ENCODE results near the gene CISH.

The CISH gene

DNA sequence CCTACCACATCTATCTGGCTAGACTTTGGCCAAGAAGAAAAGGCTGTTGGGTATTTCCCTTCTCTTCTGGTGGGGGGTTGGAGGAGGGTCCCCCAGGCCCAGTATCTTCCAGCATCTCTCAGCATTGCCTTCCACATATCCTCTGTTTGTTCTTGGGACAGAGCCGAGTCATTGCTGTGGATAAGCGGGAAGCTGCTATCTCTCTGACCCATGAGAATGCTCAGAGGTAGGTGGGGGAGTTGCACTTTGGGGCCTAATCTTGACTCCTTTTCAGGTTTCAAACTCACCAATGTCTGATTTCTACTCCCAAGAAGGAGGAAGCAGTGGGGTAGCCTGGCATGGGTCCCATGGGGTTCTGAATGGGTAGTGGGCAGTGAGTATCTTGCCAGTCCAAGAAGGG is 34.2 kb downstream of the CISH start:
- Histone ChIP-seq H4K20me1 (peaks cover 12% of the 10 kb centered on the region), H3K9ac (0 out of 2 replicates have a peak overlapping the region, but pooled peaks have one; percentile 3), H3K4me2 (no peak overlapping the region), H3K4me1 (no peaks in the 10 kb centered on the region), H3K36me3 (peaks cover 99% of the 10 kb centered on the region), H3K4me3 (no peak overlapping the region), H3K27ac (no peak overlapping the region), H3K9me3 (no peaks in the 10 kb centered on the region), H3K27me3 (no peaks in the 10 kb centered on the region)
- no peak for TF ChIP-seq Cebpa-rat (IDR thresholded peaks at IDR 0.05)

GRCh38 chr3:50575372-50575771 is 36.2 kb downstream of the CISH start:
- Histone ChIP-seq H3K4me1 (peaks cover 9% of the 10 kb centered on the region), H3K4me2 (no peak overlapping the region), H4K20me1 (peaks cover 12% of the 10 kb centered on the region), H3K27ac (no peak overlapping the region), H3K27me3 (no peaks in the 10 kb centered on the region), H3K4me3 (no peak overlapping the region), H3K9ac (no peak overlapping the region), H3K36me3 (peaks cover 90% of the 10 kb centered on the region), H3K9me3 (no peaks in the 10 kb centered on the region)
- TF ChIP-seq Cebpa-rat (IDR thresholded peaks at IDR 0.05): no peak

DNA sequence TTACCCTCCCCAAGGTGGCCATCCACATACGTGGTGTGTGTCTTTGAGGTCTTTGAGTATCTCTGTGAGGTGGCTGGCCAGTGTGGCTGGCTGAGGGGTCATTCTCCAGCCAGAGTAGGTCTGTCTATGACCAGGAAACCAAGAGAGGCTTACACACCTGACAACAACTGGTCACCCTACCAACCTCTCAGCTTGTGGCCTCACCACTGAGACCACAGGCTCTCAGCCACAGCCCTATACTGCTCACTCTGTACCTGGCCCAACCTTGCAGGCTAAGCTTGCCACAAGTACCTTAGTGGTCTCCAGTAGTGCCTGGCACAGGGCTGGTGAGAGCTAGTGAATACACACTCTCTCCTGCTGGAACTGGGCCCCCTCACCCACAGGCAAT is 37.1 kb downstream of the CISH start:
- peaks cover 14% of the 10 kb centered on the region for H3K4me1 ChIP-seq
- no peak overlapping the region for H3K27ac ChIP-seq
- H3K4me2 ChIP-seq: no peak overlapping the region
- H4K20me1 ChIP-seq: peaks cover 12% of the 10 kb centered on the region
- no peak overlapping the region for H3K4me3 ChIP-seq
- H3K27me3 ChIP-seq: no peaks in the 10 kb centered on the region
- peaks cover 81% of the 10 kb centered on the region for H3K36me3 ChIP-seq
- H3K9ac ChIP-seq: no peak overlapping the region
- no peak for TF ChIP-seq Cebpa-rat (IDR thresholded peaks at IDR 0.05)
- no peaks in the 10 kb centered on the region for H3K9me3 ChIP-seq

GRCh38 chr3:50573566-50574443 is 37.8 kb downstream of the CISH start:
- no peak for TF ChIP-seq Cebpa-rat (IDR thresholded peaks at IDR 0.05)
- Histone ChIP-seq H3K36me3 (peaks cover 74% of the 10 kb centered on the region), H3K4me1 (peaks cover 15% of the 10 kb centered on the region), H4K20me1 (peaks cover 12% of the 10 kb centered on the region), H3K9me3 (no peaks in the 10 kb centered on the region), H3K4me3 (no peak overlapping the region), H3K4me2 (no peak overlapping the region), H3K9ac (no peak overlapping the region), H3K27me3 (no peaks in the 10 kb centered on the region), H3K27ac (no peak overlapping the region)

- Histone ChIP-seq H4K20me1 (peaks cover 12% of the 10 kb centered on the region), H3K4me1 (peaks cover 24% of the 10 kb centered on the region), H3K36me3 (peaks cover 65% of the 10 kb centered on the region), H3K9ac (no peak overlapping the region; the same call in 1 of the 2 replicates), H3K27ac (no peak overlapping the region), H3K4me3 (no peak overlapping the region), H3K27me3 (no peaks in the 10 kb centered on the region; the same call in 1 of the 2 replicates), H3K4me2 (no peak overlapping the region), H3K9me3 (no peaks in the 10 kb centered on the region)
- TF ChIP-seq Cebpa-rat (IDR thresholded peaks at IDR 0.05): no peak
Observed at GRCh38 chr3:50572801-50573371, 38.7 kb downstream of the CISH start.

DNA sequence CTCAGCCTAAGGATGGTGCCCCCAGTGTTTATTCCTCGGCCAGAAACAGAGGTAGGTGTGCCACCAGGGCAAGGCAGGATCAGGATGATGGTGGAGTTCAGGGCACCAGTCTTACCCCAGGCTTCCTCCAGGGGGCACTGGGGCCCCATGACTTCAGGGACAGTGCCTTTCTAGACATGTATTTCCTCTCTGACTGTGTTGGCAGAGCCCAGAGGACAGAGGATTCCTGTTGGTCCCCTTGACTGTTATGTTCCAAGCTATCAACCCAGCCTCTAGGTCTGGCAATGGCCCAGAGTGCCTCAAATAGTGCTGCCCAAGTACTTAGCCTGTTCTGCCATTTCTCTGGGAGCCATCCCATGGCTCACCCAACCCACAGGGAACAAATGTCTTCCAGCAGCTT is 39.4 kb downstream of the CISH start:
- Histone ChIP-seq H4K20me1 (peaks cover 12% of the 10 kb centered on the region), H3K9me3 (no peaks in the 10 kb centered on the region), H3K4me1 (peaks cover 31% of the 10 kb centered on the region), H3K27me3 (no peaks in the 10 kb centered on the region; the same call in 1 of the 2 replicates), H3K36me3 (peaks cover 58% of the 10 kb centered on the region), H3K4me3 (no peak overlapping the region), H3K9ac (no peak overlapping the region), H3K4me2 (no peak overlapping the region), H3K27ac (0 out of 2 replicates have a peak overlapping the region, but pooled peaks have one; percentile 18)
- no peak for TF ChIP-seq Cebpa-rat (IDR thresholded peaks at IDR 0.05)

GRCh38 chr3:50571486-50571885 is 40.1 kb downstream of the CISH start:
- Histone ChIP-seq H3K9me3 (no peaks in the 10 kb centered on the region), H3K4me2 (no peak overlapping the region), H3K4me1 (peaks cover 36% of the 10 kb centered on the region), H4K20me1 (peaks cover 12% of the 10 kb centered on the region), H3K4me3 (no peak overlapping the region), H3K36me3 (peaks cover 51% of the 10 kb centered on the region), H3K27ac (no peak overlapping the region), H3K9ac (no peak overlapping the region), H3K27me3 (no peaks in the 10 kb centered on the region; the same call in 1 of the 2 replicates)
- no peak for TF ChIP-seq Cebpa-rat (IDR thresholded peaks at IDR 0.05)

DNA sequence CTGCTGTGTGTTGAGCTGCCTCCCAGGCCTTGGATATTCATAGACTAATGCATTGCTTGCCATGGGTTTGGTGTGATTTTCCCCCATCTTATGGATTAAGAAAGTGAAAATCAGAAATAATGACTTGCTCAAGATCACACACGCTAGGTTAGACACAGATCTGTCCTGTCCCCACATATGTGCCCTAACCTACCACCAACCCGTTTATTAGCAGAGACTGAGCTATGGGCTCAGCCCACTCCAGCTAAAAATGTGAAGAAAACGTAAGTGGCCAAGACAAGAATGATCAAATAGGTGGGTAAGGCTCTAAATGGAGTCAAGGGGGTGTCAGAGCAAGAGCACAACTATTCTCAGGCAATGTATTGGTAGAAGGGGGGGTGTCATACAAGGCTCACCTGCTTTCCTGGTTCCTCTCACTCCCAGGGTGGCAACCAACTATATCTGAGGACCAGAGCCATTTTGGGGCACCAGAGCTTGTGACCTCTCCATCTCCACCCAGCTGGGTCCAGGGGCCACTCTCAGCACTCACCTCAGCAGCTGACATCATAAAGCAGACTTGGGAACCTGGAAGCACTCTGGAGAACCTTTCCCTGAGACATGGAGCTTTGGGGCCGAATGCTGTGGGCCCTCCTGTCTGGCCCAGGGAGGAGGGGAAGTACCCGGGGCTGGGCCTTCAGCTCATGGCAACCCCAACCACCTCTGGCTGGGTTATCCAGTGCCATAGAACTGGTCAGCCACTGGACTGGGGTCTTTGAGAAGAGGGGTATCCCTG is 40.9 kb downstream of the CISH start:
- Histone ChIP-seq H4K20me1 (peaks cover 12% of the 10 kb centered on the region), H3K36me3 (peaks cover 43% of the 10 kb centered on the region), H3K27ac (no peak overlapping the region), H3K4me1 (peaks cover 36% of the 10 kb centered on the region), H3K27me3 (no peaks in the 10 kb centered on the region; the same call in 1 of the 2 replicates), H3K9me3 (no peaks in the 10 kb centered on the region), H3K4me3 (peak overlapping the region; percentile 84), H3K9ac (peak overlapping the region; percentile 85), H3K4me2 (peak overlapping the region; percentile 95)
- TF ChIP-seq Cebpa-rat (IDR thresholded peaks at IDR 0.05): no peak

DNA sequence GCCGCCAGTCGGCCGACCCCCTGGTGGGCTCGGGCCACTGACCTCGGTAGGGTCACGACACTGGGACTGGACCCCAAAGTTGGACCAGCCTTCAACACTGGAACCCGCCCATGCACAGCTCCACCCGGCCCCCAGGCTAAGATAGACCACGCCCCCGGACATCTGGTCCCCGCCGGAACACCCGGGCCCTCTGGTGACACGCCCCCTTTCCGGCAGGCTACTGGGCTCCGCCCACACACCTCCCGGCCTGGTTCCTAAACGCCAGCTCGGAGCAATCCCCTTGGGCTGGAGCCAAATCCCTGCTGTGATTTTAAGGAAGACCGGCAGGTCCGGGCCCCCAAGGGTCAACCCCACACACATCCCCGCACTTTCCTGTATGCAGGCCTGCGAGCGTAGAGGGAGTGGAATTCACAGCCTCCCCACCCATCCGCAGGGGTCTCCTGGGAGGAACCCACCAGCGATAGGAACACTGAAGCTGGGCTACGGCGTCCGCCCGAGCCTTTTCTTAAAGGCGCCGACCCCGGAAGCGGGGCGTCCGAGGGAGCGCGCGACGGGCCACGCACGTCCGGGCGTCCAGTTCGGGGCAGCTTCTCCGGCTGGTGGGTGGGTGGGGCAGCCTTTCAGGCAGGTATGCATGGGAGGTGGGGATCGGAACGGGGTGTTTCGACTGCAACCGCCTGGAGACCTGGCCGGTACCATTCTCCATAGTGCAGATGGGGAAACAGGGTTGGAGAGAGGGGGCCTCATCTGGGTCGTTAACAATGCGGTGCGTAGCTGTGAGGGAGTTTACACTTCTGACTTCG is 42.4 kb downstream of the CISH start, which contains the start of gene HEMK1:
Gene HEMK1, plus strand, starts transcription at position 576 of the 803 bp plus-strand sequence. CDS start 1,583 bp downstream, outside the sequence.
- H3K36me3 ChIP-seq: peaks cover 29% of the 10 kb centered on the region
- H4K20me1 ChIP-seq: peaks cover 6% of the 10 kb centered on the region; the same call in 1 of the 2 replicates
- H3K9ac ChIP-seq: peak within 1 kb of the TSS; percentile 85
- TF ChIP-seq Cebpa-rat (IDR thresholded peaks at IDR 0.05): no peak
- H3K4me2 ChIP-seq: peak within 1 kb of the TSS; percentile 95
- no peaks in the 10 kb centered on the region; the same call in 1 of the 2 replicates for H3K27me3 ChIP-seq
- peaks cover 36% of the 10 kb centered on the region for H3K4me1 ChIP-seq
- no peaks in the 10 kb centered on the region for H3K9me3 ChIP-seq
- peak within 1 kb of the TSS; percentile 84 for H3K4me3 ChIP-seq
- peak within 1 kb of the TSS; percentile 87 for H3K27ac ChIP-seq
